NB4 (cell line): ENCODE measurements around the gene UBE2U.

Experiments used
- DNase-seq: peaks from one replicate; pipeline ENCODE4 v3.0.0; 2010; ENCODE audit warnings: low read depth
- H3K4me3 ChIP-seq: one replicate; pipeline ENCODE4 v1.5.1; 2011; ENCODE audit warnings: mild to moderate bottlenecking, low read depth, low read length, moderate library complexity
- CTCF ChIP-seq: IDR thresholded peaks from one replicate; pipeline ENCODE4 v1.5.1; 2012; ENCODE audit warnings: low read depth, low read length
- MAX ChIP-seq: IDR thresholded peaks from 2 replicates; pipeline ENCODE4 v1.6.1; 2011; ENCODE audit warnings: low read depth, low read length
- MYC ChIP-seq: IDR thresholded peaks from 2 replicates; pipeline ENCODE4 v1.6.1; 2011; ENCODE audit warnings: low read depth, low read length
- POLR2A ChIP-seq: IDR thresholded peaks from 2 replicates; pipeline ENCODE4 v1.6.1; 2011; ENCODE audit warnings: mild to moderate bottlenecking; ENCODE audit not compliant: insufficient read length; ENCODE audit errors: extremely low read depth

UBE2U gene

GRCh38 chr1:64293820-64294219, 90.4 kb downstream of the UBE2U start:
- TF ChIP-seq POLR2A (no peak), MAX (no peak), MYC (no peak), CTCF (no peak)
- DNase-seq, result no peak
- no peak overlapping the region for H3K4me3 ChIP-seq

- TF ChIP-seq POLR2A, result no peak
- DNase-seq, result no peak
- no peak overlapping the region for H3K4me3 ChIP-seq
Measured at GRCh38 chr1:64295136-64295535, 91.7 kb downstream of the UBE2U start.

- H3K4me3 ChIP-seq, result no peak overlapping the region
- DNase-seq, result no peak
- TF ChIP-seq MAX (no peak), CTCF (no peak), POLR2A (no peak), MYC (no peak)
Measured at GRCh38 chr1:64295561-64295960, 92.1 kb downstream of the UBE2U start.

- TF ChIP-seq MYC (no peak), POLR2A (no peak), MAX (no peak), CTCF (no peak)
- DNase-seq, result no peak
- no peak overlapping the region for H3K4me3 ChIP-seq
Measured at GRCh38 chr1:64296459-64296858, 93.0 kb downstream of the UBE2U start.

- no peak for TF ChIP-seq MYC
- no peak for TF ChIP-seq CTCF
- no peak for TF ChIP-seq MAX
- no peak for DNase-seq
- no peak overlapping the region for H3K4me3 ChIP-seq
Measured at GRCh38 chr1:64302194-64302593, 98.8 kb downstream of the UBE2U start.

- DNase-seq, result no peak
- H3K4me3 ChIP-seq, result no peak overlapping the region
- no peak for TF ChIP-seq MAX
- TF ChIP-seq POLR2A, result no peak
- TF ChIP-seq CTCF, result no peak
- TF ChIP-seq MYC, result no peak
Measured at GRCh38 chr1:64302971-64303370, 99.5 kb downstream of the UBE2U start.

GRCh38 chr1:64304823-64305222, 101.4 kb downstream of the UBE2U start:
- TF ChIP-seq MYC, result no peak
- TF ChIP-seq CTCF, result no peak
- no peak for TF ChIP-seq MAX
- no peak for TF ChIP-seq POLR2A
- no peak for DNase-seq
- no peak overlapping the region for H3K4me3 ChIP-seq
